ENCODE measurements around the gene VOPP1.

The VOPP1 gene

GRCh38 chr7:55468495-55468894, 103.8 kb downstream of the VOPP1 start:
- DNase-seq (ENCODE audit: low read depth): no peak

DNA sequence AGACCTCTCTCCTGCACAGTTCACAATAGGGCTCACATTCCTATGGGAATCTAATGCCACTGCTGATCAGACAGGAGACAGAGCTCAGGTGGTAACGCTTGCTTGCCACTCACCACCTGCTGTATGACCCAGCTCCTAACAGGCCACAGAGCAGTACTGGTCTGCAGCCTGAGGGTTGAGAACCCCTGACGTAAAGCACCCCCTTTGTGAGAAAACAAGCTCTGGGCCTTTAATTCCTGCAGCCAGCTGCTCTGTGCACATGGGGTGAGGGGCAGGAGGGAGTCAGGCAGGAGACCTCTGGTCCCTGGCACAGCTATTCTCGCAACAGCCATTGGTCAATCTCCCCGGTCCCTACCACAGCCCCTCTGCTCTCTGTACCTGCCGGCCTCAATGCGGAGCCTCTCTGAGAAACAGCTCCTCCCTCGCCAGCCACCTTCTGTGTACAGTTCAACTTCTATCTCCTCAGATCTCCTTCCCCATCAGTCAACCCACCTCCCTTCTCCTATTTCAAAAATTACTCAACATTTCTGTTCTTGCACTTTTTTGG, 105.2 kb downstream of the VOPP1 start:
- no peak for DNase-seq (ENCODE audit: low read depth)

GRCh38 chr7:55465691-55466090, 106.6 kb downstream of the VOPP1 start:
- no peak for DNase-seq (ENCODE audit: low read depth)

- DNase-seq (ENCODE audit: low read depth): no peak
Observed at GRCh38 chr7:55464422-55464821, 107.9 kb downstream of the VOPP1 start.

GRCh38 chr7:55463686-55464262, 108.5 kb downstream of the VOPP1 start:
- no peak for DNase-seq (ENCODE audit: low read depth)

- DNase-seq (ENCODE audit: low read depth): no peak
Observed at GRCh38 chr7:55458351-55458750, 114.0 kb downstream of the VOPP1 start.

DNA sequence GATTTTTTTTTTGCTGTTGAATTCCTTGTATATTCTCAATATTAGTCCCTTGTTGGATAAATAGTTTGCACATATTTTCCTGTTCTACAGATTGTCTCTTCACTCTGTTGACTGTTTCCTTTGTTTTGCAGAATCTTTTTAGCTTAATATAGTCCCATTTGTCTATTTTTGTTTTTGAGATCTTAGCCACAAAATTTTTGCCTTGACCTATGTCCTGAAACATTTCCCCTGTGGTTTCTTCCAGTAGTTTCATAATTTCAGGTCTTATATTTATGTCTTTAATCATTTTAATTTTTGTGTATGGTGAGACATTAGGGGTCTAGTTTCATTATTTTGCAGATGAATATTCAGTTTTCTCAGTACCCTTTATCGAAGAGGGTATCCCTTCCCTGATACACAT, 114.5 kb downstream of the VOPP1 start:
- no peak for DNase-seq (ENCODE audit: low read depth)

GRCh38 chr7:55452971-55453370, 119.3 kb downstream of the VOPP1 start:
- DNase-seq (ENCODE audit: low read depth): no peak

DNA sequence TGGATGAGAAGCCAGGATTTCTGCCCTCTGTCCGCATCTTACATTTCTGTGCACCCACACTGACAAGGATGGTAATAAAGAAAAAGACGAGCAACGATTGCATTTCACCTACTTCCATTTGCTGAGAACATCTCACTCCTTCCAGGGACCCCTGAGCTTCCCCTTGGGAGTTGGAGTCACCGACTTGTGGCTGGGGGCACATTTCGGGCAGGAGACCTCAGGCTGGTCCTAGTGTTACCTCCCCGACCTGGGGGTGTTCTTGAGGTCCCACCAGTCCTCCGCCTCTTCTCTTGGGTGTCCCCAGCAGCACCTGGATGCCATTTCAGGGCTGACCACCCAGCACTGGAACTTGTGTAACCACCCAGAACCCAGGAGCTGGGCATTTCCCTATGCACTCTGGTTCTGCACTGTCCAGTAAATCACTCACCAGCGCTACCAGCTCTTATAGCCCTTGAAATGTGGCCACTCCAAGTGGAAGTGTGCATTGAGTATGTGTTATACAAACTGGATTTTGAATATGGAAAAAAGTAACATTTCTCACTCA, 122.2 kb downstream of the VOPP1 start:
- no peak for DNase-seq (ENCODE audit: low read depth)

DNA sequence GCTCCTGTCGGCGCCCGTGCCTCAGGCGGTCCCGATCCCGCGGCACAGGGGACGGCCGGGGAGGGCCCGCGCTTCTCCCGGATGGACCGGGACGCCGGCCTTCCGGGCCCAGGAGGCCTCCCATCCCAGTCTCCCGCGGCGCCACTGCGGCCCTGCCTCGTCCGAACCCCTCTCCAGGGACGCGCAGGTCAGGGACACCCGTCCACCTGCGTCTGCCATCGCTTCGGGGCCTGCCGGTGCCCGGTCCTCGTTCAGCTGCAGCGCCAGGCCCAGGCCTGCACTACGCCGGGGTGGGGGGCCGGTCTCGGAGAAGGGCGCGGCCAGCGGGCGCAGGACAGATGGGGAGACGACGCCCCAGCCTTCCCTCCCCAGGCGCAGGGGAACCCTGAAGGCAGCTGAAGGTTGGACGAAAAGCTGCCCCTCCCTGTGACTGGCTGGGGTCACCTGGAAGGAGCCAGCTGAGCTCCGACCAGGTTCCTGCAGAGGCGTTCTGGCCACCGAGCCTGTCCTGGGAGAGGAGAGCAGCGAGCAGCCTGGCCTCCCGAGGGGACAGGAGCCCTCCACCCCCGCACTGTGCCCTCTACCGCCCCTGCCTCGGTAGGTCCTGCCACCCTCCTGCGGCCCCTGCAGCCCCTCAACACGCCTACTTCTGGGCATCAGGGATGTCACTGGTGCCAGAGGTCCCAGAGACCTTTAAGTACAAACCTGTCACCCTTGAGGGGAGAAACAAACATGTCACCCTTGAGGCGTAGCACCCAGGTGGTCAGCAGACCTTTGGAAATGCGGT, 122.9 kb downstream of the VOPP1 start:
- no peak for DNase-seq (ENCODE audit: low read depth)

DNA sequence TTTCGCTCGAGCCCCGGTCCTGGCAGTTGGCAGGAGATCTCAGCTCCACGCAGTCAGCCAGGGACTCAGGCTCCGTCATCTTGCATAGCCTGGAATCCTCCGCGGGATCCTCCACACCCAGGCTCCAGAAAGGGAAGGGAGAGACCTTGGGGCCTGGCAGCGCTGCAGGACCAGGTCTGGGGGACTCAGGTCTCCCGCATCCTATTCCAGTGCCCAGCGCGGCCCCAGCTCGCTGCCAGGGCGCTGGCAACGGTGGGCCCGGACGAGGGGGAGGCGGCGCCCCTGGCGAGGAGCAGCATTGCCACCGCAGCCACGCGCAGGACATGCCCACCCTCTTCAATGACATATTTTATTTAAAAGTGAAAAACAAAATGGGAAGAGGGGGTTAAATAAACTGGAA, 123.8 kb downstream of the VOPP1 start:
- no peak for DNase-seq (ENCODE audit: low read depth)

GRCh38 chr7:55444786-55445185, 127.5 kb downstream of the VOPP1 start:
- no peak for DNase-seq (ENCODE audit: low read depth)

DNA sequence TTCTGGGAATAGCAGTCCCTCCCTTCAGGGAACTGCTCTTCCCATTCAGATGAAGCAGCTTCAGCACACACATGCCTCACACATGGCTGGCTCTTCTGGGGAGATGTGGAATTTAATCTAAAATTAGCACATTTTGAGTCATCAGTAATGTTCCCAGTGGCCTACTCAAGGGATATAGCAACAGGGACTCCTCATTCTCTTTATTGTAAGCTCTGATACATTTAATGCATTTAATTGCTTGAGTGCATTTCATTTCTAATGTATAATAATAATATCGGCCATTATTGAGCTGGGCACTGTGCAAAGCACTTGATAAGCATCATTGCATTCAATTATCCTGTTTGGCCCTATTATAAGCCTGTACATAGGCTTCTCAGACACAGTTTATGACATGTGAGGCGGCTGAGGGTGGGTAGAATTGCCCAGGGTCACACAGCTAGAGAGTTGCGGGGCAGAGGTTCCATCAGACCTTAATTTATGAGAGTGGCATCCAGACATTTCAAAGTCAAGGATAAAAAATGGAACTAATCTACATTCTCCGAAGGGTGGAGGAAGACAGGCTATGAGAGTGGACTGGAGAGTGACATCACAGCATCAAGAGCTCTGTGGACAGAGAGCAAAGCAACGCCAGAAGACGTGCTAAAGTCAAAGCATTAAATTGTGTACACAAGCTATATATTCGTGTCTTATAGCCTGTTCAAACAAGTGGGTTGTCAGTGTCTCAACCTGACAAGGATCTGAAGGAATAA, 130.4 kb downstream of the VOPP1 start:
- DNase-seq (ENCODE audit: low read depth): no peak

- no peak for DNase-seq (ENCODE audit: low read depth)
Observed at GRCh38 chr7:55441002-55441401, 131.3 kb downstream of the VOPP1 start.

DNA sequence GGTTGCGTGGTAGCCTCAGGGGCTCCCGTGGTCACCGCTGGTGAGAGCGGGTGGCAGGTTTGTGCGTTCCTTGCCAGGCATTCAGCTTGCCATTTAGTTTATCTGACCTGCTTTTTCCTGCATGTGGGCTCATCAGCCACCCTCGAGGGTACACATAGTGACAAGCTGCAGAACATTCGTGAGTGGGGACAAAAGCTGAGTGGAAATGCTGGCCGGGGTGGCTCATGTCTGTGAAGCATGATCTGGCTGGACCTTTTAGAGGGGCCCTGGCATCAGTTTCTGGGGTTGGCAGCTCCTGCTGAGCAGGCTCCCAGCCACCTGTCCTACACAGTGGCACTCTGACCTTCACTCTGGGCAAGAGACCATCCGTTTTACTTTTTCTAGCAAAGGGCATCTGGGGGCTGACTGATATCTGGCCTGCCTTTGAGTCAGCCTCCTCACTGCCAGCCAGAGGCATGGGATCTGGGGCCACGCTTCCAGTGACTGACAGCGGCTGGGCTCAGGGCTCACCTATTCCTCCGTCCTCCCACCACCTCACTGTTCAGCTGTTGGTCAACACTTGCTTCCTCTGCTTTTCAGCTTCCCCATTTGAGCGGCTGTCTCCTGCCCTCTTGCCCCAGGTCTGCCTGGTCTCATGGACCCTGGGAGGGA, 132.1 kb downstream of the VOPP1 start:
- DNase-seq (ENCODE audit: low read depth): no peak

GRCh38 chr7:55439627-55440026, 132.7 kb downstream of the VOPP1 start:
- no peak for DNase-seq (ENCODE audit: low read depth)

- DNase-seq (ENCODE audit: low read depth): no peak
Observed at GRCh38 chr7:55438757-55439525, 133.4 kb downstream of the VOPP1 start.

DNA sequence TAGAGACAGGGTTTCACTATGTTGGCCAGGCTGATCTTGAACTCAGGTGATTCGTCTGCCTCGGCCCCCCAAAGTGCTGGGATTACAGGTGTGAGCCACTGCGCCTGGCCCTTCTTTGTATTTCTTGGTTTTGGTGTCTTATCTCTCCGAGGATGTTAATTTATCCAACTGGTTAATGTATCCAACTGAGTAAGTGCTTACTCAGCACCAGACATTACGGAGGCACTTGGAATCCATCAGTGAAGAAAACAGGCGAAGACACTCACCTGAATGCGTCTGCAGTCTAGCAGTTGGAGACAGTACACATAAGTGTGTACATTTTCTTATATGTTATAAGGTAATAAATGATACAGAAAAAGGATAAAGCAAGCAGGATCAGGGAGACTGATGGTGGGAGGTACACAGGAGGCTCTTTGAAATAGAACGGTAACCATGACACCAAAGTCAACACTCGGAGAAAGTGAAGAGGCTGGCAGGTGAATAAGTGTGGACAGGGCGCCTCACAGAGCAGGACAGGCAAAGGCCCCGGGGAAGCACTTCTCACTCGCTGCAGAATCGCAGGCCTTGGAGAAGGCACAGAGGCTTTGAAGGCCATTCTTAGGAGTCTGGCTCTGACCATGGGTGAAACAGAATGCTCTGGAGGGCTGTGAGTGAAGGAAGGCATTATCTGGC, 134.1 kb downstream of the VOPP1 start:
- DNase-seq (ENCODE audit: low read depth): no peak

- no peak for DNase-seq (ENCODE audit: low read depth)
Observed at GRCh38 chr7:55437375-55437774, 134.9 kb downstream of the VOPP1 start.

DNA sequence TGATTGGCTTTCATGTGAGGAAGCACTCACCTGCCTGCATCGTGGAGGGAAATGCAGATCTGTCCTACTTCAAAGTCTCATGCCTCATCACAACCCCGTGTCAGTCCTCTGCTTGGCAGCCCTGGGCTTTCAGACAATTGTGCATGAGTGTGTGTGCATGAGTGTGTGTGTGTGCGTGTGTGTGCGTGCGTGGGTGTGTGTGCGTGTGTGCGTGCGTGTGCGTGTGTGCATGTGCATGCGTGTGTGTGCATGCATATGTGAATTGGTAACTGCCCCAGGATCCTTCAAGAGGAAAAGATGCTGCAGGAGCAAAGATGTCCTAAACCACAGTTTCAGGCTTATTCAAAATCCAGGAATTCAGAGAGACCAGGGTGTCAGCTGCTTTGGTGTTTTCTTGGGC, 135.8 kb downstream of the VOPP1 start:
- no peak for DNase-seq (ENCODE audit: low read depth)

GRCh38 chr7:55435466-55435865, 136.8 kb downstream of the VOPP1 start:
- no peak for DNase-seq (ENCODE audit: low read depth)

Data from stimulated activated CD8-positive, alpha-beta memory T cell treated with anti-CD3 and anti-CD28 coated beads, Interleukin-15, amount 100 ng/mL, for 1 hour (primary cell).